ENCODE data around the gene CKS2. TPM values are rescaled to one million over a fixed set of nuclear protein-coding genes. Genes with fewer than 3 reads are reported as not detected.

CKS2 gene
- total RNA-seq, 1 experiment from 2014 or later: 145 TPM

DNA sequence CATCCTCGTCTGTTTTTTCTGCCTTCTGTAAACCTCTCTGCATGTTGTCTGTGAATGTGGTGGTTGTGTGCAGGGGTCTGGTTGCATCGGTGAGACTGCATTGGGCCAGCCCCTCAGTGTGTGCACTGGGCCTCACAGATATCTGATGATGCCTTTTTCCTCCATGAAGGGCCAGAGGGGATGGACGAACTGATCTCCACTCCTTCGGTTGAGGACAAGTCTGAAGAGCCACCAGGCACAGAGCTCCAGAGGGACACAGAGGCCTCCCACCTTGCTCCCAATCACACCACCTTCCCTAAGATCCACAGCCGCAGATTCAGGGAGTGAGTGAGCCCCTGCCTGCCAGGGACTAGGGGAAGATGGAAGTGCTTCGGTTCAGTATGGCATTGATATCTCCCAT lies 38.6 kb downstream of the CKS2 start:
- DNase-seq (ENCODE audit: low spot score): no peak

DNA sequence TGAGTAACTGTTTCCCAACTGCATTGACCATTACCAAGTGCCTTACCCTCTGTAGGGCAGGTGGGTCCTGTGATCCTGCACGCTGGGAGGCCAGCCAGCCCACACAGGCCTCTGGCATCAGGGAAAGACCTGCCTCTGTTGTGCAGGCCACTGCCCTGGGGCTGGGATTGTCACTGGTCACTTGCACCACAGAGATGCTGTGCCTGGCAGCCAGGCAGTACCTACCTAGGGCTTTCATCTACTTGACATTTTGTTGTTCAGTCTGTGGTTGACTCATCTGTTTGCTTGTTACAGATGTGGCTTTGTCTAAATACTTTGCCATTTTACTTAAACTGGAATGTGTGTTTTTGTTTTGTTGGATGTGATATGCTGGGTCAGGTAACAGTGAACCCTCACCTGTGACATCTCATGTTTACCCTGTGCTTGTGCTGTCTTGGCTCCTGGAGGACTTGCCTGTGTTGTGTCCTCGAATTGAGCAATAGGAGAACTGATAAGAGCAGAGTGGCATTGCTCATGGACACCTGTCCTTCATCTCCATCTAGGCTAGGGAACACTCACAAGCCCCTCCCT lies 40.1 kb downstream of the CKS2 start:
- DNase-seq (ENCODE audit: low spot score): no peak

DNA sequence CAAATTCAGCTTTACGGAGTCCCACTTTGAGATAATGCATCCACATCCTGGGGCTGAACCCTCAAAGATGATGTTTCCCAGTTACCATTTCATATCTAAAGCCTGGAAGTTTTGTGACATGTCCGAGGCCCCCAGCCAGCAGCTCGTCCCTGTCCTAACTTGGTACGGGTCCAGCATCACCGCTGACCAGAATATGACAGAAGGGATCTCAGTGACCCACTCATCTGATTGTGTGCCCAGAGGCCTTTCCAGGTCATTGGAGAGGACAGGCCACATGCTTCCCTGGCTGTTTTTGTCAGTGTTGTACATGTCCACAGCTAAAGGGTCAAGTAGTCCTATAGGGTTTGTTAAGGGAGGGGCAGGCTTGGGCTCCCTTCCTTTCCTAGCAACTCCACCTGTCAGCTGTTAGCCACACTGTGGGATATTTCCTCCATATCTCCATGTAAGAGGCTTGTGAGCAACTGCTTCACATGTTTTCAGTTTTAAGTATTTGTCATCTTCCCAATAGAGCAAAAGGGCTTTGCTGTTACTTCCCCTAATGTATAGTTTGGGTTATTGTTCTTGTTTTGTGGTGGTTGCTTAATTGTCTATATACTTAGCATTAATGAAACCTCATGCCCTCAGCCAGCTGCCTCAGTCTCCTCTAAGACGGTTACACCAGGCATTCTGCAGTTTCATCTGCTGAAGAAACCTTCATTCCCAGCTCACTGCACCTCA lies 40.7 kb downstream of the CKS2 start:
- DNase-seq (ENCODE audit: low spot score): no peak

DNA sequence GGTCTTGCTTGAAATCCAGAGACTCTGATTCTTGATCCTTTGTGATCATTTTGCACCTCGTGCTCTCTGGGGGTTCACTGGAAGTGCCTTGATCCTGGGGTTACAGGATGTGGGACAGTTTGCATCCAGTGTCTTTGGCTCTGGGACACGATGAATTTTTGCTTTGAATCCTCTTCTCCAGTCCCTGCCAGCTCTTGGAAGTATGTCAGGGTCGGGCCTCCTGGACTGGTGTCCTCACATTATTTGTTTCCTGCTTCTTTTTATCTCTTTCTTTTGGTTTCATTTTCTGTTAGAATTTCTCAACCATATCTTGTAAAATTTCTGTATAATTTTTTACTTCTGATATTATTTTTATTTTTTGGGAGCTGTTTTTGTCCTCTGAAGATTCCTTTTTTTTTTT lies 41.5 kb downstream of the CKS2 start:
- DNase-seq (ENCODE audit: low spot score): no peak

GRCh38 chr9:89352874-89353649 lies 42.1 kb downstream of the CKS2 start:
- DNase-seq (ENCODE audit: low spot score): no peak

- no peak for DNase-seq (ENCODE audit: low spot score)
These were observed 43.0 kb downstream of the CKS2 start for GRCh38 chr9:89353989-89354388.

DNA sequence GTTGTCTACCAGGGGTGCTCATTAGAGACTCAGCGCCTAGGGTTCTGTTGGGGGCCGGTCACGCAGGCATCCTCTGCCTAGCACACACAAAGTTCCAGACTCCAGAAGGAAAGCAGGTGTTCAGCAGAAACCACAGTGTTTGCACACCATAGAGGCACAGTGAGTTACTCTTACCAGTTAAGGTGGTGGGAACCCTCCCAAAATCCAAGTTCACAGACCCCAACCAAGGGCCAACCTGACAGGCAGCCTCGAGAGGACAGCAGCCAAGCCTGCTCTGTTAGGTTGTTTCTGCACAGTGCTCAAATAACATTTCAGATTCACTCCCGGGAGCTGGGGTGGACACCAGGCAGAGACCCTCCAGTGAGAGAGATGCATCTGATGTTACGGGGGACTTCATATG lies 43.5 kb downstream of the CKS2 start:
- no peak for DNase-seq (ENCODE audit: low spot score)

- DNase-seq (ENCODE audit: low spot score): no peak
These were observed 45.8 kb downstream of the CKS2 start for GRCh38 chr9:89356782-89357181.

GRCh38 chr9:89357331-89358197 lies 46.6 kb downstream of the CKS2 start:
- DNase-seq (ENCODE audit: low spot score): no peak

DNA sequence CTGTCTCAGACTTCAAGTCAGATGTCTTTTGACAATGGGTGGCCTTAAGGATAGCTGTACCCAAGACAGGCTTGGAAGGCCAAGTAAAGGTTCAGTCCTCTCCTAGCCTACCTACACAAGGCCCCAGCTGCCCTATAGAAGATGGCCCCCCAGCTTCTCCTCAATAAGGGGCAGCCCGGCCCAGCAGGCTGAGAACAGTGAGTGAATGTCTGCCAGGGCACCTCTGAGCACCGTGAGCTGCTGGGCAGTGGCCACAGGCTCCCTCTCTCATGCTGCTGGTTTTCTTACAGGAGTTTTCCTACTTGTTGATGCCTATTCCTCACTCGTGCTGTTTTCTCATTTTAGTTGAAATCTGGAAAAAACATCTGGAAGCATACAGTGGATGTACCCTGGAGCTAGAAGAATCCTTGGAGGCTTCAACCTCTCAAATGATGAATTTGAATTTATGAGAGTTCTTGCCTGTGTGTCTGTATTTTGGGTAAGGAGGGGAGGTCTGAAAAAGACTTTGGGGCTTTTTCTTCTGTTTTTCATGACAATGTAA lies 47.5 kb downstream of the CKS2 start:
- no peak for DNase-seq (ENCODE audit: low spot score)

DNA sequence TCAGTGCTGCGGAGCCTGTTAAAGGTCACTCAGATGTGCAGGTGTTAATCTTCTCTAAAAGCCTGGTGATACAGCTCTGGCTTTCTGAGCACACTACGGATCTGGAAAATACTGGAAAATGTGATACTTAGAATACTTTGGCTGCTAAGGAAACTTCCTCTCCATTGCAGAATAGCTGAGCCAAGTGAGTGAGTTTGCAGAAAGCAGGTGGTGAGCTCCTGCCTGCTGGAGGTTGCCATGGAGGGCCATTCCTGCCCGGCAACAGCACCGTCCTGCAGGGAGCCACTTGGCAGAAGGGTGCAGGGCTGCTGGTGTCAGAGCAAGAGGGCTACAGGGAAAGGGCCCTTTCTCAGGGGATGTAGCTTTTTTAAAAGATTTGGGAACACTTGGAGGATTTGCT lies 48.0 kb downstream of the CKS2 start:
- no peak for DNase-seq (ENCODE audit: low spot score)

GRCh38 chr9:89359751-89360261 lies 48.8 kb downstream of the CKS2 start:
- no peak for DNase-seq (ENCODE audit: low spot score)

DNA sequence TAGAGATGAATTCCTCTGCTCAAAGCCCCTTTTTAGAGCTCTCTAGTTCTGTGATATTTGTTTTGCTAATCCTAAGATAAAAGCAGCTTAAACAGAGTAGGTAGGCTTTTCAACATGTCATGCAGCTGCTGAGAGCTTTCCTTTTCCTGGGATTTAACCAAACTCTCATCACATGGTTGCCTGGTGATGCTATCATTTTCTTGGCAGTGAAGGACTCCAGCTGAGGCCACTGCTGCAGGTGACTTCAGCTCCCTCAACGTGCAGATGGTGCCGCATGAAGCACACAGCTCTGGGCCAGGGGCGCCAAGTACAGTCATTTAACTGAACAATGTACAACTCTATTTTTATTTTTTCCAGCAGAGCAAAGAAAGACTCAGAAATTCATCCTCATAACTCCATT lies 49.5 kb downstream of the CKS2 start:
- no peak for DNase-seq (ENCODE audit: low spot score)

DNA sequence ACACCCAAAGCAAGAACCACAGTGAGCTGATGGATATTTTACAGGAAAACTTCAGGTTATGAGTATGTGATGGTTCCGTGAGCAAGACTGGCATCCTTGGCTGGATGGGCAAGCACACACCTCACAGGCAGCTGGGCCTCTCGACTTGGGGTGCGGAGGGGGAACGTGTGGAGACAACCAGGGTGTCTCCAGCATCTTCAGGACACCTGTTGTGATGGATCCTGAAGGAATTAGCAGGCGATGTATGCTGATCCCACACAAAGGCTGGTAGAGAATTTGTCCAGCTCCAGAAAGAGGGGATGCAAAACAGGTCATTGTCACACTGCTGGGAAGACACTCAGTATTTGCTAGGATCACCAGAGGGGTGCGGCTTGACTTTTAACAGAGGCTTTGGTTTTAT lies 50.0 kb downstream of the CKS2 start:
- DNase-seq (ENCODE audit: low spot score): no peak

GRCh38 chr9:89361816-89362646 lies 51.0 kb downstream of the CKS2 start:
- no peak for DNase-seq (ENCODE audit: low spot score)

DNA sequence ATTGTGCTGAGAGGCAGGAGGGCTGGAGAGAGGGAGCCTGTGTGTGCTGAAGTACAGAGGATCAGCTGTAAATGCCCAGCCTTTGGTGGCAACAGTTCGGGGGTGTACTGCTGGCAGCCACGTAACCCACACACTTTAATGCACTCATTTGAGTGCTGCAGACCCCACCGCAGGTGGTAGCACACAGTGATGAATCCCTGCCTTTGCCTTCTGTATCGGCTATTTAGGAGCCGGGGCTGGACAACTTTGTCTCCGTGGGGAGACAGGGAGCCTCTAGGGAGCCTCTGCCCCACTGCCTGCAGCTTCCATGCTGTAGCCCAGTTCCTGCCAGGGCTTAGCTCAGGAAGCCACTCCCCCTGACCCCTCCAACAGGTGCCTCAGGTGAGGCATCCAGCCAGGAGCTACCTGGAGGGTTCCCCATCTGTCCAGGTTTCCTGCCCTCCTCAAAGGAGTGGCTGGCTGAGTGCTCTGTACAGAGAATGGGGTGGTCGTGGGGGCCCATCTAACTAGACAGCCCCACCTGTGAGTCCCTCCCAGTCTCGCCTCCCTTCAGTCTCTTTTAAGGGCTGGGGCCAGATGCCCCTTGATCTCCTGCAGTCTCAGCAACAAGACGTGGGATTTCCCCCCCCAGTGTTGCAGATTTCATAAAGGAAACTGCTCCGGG lies 51.8 kb downstream of the CKS2 start:
- no peak for DNase-seq (ENCODE audit: low spot score)

GRCh38 chr9:89363311-89363670 lies 52.3 kb downstream of the CKS2 start:
- no peak for DNase-seq (ENCODE audit: low spot score)

DNA sequence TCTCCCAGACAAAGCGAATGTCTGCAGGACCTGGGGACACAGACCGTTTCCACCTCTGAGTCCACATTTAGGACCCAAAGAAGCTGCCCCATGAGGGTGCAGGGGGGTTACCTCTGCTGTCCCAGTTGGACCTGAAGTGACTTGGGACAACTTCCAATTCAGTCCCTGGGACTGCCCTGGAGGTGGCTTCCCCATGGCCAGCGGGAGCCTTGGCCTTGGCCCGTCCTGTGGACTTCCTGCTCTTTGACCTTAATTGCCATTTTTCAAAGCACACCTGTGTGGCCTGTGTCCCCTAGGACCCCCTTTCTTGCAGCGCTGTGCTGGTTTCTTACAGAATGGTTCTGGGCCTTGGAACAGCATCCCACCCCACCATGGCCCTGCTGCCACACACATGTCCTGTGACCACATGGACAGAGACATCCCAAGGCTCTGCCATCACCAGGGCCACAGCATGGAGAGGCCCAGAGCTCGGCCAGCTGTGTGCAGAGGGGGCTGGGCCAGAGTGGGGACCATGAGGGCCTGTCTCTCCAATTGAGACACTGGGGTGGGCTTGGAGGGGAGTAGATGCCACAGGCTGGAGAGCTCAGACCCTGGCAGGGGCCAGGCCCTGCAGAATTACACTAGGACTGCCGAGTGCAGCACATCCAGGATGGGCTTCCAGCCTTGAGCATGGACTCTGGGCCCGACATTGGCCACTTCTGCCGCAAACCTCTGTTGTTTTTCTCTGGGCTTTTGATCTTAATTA lies 53.1 kb downstream of the CKS2 start:
- no peak for DNase-seq (ENCODE audit: low spot score)

Data from HT-29 (cell line).